Motor neuron (in vitro differentiated cells): Measurements from ENCODE around the gene PRMT2. TPM values are rescaled to one million over a fixed set of nuclear protein-coding genes. Genes with fewer than 3 reads are reported as not detected.

ENCODE experiments used
- ATAC-seq, 8 experiments: fragments of 200-7000 bp; cut with Tn5 transposase; replicated peaks in 6 of 8; 2 replicates each; pipeline ENCODE4 v1.8.0; 2021; ENCODE audit warnings: mild to moderate bottlenecking in 8 of 8, moderate library complexity in 8 of 8
- H3K27ac ChIP-seq, 2 donors: fragments of 250-450 bp; sonication (Bioruptor Pico); 2 replicates each; pipeline ENCODE4 v1.9.0; 2021; ENCODE audit warnings: antibody characterized with exemption in 2 of 2, mild to moderate bottlenecking in 2 of 2, moderate library complexity in 1 of 2
- H3K4me1 ChIP-seq, 2 donors: fragments of 250-450 bp; sonication (Bioruptor Pico); replicated peaks in 1 of 2; 2 replicates each; pipeline ENCODE4 v1.6.1; 2021; ENCODE audit warnings: antibody characterized with exemption in 2 of 2, mild to moderate bottlenecking in 2 of 2, moderate library complexity in 1 of 2
- H3K4me3 ChIP-seq, 5 donors: fragments of 250-450 bp; sonication (Bioruptor Pico); 2 replicates each; pipeline ENCODE4 v1.9.0; 2021; ENCODE audit warnings: antibody characterized with exemption in 5 of 5, mild to moderate bottlenecking in 5 of 5, moderate library complexity in 4 of 5
- WGBS, 10 experiments: fragments of 450-650 bp; shearing (Covaris generic); methylation state at CpG; one replicate each; pipeline ENCODE4 v1.0.0; 2022; 5-methylcytosine and 5-hydroxymethylcytosine counted together
- in situ Hi-C, 9 experiments: fragments of 400-800 bp; cut with MboI; loops; one replicate each; pipeline ENCODE4 v1.15.0; 2021; ENCODE audit warnings: low sequenced_read_pairs in 9 of 9, low pct_unique_long_range_greater_than_20kb in 2 of 9; ENCODE audit not compliant: unreplicated experiment in 9 of 9
- total RNA-seq, 8 experiments: library from RNA; unstranded; fragments of 300-600 nt; gene quantifications; 2 replicates each; pipeline versions ENCODE4 v1.2.3 to v1.2.4, GENCODE V29; 2022

The PRMT2 gene
- total RNA-seq, 8 experiments from 2014 or later: 60.8 to 202 (median 75.7) TPM

GRCh38 chr21:46605767-46606426 lies 29.6 kb upstream of the PRMT2 start:
- no peak for ATAC-seq
- in situ Hi-C loops: no loop called here
- H3K4me1 ChIP-seq: peaks cover 22 to 23% of the 10 kb centered on the region in 2 donors
- no peak overlapping the region for H3K4me3 ChIP-seq
- no peak overlapping the region for H3K27ac ChIP-seq
- WGBS, 10 experiments: 80 to 100% (median 93%) methylated on average over 1 to 11 of the region's 14 CpGs; no CpG with 5 or more reads in 2 of the 10 experiments

- Histone ChIP-seq H3K4me1 (peaks cover 22 to 23% of the 10 kb centered on the region in 2 donors), H3K4me3 (no peak overlapping the region), H3K27ac (no peak overlapping the region)
- no peak for ATAC-seq
- in situ Hi-C loops: no loop called here
- WGBS, 10 experiments: 28 to 89% (median 77%) methylated on average over 1 to 5 of the region's 7 CpGs; no CpG with 5 or more reads in 3 of the 10 experiments
Measured at GRCh38 chr21:46606427-46606813, 29.1 kb upstream of the PRMT2 start.

GRCh38 chr21:46607636-46608035 lies 27.8 kb upstream of the PRMT2 start:
- no peak overlapping the region for H3K27ac ChIP-seq
- H3K4me3 ChIP-seq: no peak overlapping the region
- ATAC-seq: no peak
- 40 to 90% (median 72%) methylated on average over 1 to 2 of the region's 2 CpGs; no CpG with 5 or more reads in 5 of the 10 experiments for WGBS, 10 experiments
- peaks cover 19 to 23% of the 10 kb centered on the region in 2 donors for H3K4me1 ChIP-seq
- in situ Hi-C loops: no loop called here

GRCh38 chr21:46608672-46609111 lies 26.8 kb upstream of the PRMT2 start:
- in situ Hi-C loops: no loop called here
- peaks cover 15 to 18% of the 10 kb centered on the region in 2 donors for H3K4me1 ChIP-seq
- no peak for ATAC-seq
- 59 to 100% (median 74%) methylated on average over 1 to 3 of the region's 3 CpGs; no CpG with 5 or more reads in 2 of the 10 experiments for WGBS, 10 experiments
- H3K4me3 ChIP-seq: no peak overlapping the region
- H3K27ac ChIP-seq: no peak overlapping the region

GRCh38 chr21:46610018-46610701 lies 25.3 kb upstream of the PRMT2 start:
- H3K27ac ChIP-seq: no peak overlapping the region
- H3K4me3 ChIP-seq: no peak overlapping the region
- in situ Hi-C loops: no loop called here
- peaks cover 6 to 7% of the 10 kb centered on the region in 2 donors for H3K4me1 ChIP-seq
- ATAC-seq: no peak
- 20 to 92% (median 67%) methylated on average over 1 to 4 of the region's 6 CpGs; no CpG with 5 or more reads in 1 of the 10 experiments for WGBS, 10 experiments

- in situ Hi-C loops: no loop called here
- no peak for ATAC-seq
- 67 to 100% (median 81%) methylated on average over 2 to 6 of the region's 6 CpGs for WGBS, 10 experiments
- Histone ChIP-seq H3K4me1 (no peaks in the 10 kb centered on the region), H3K4me3 (no peak overlapping the region), H3K27ac (no peak overlapping the region)
Measured at GRCh38 chr21:46613391-46613790, 22.1 kb upstream of the PRMT2 start.

GRCh38 chr21:46616050-46616449 lies 19.4 kb upstream of the PRMT2 start:
- in situ Hi-C loops: no loop called here
- Histone ChIP-seq H3K4me1 (peaks cover 0 to under 1% of the 10 kb centered on the region in 2 donors), H3K4me3 (no peak overlapping the region), H3K27ac (no peak overlapping the region)
- ATAC-seq: peak in 3 of 8 experiments; percentile 51 to 74 (median 52)
- 72 to 93% (median 85%) methylated on average over 1 to 2 of the region's 2 CpGs; no CpG with 5 or more reads in 4 of the 10 experiments for WGBS, 10 experiments

GRCh38 chr21:46616656-46617055 lies 18.8 kb upstream of the PRMT2 start:
- no peak for ATAC-seq
- Histone ChIP-seq H3K27ac (no peak overlapping the region), H3K4me1 (peaks cover 0 to 7% of the 10 kb centered on the region in 2 donors), H3K4me3 (no peak overlapping the region)
- in situ Hi-C loops: no loop called here
- WGBS, 10 experiments: 18 to 100% (median 91%) methylated on average over 1 of the region's 1 CpG; no CpG with 5 or more reads in 4 of the 10 experiments

GRCh38 chr21:46617267-46618051 lies 18.0 kb upstream of the PRMT2 start:
- no peak overlapping the region for H3K4me3 ChIP-seq
- WGBS, 10 experiments: 45 to 100% (median 80%) methylated on average over 2 to 6 of the region's 6 CpGs
- H3K4me1 ChIP-seq: peaks cover 2 to 11% of the 10 kb centered on the region in 2 donors
- in situ Hi-C loops: no loop called here
- H3K27ac ChIP-seq: no peak overlapping the region
- peak in 1 of 8 experiments; percentile 34 for ATAC-seq

GRCh38 chr21:46618738-46619379 lies 16.6 kb upstream of the PRMT2 start:
- Histone ChIP-seq H3K4me3 (no peak overlapping the region), H3K27ac (no peak overlapping the region), H3K4me1 (peaks cover 3 to 17% of the 10 kb centered on the region in 2 donors)
- no peak for ATAC-seq
- 62 to 100% (median 96%) methylated on average over 1 to 5 of the region's 5 CpGs for WGBS, 10 experiments
- in situ Hi-C loops: no loop called here

- Histone ChIP-seq H3K4me1 (peaks cover 3 to 17% of the 10 kb centered on the region in 2 donors), H3K4me3 (no peak overlapping the region), H3K27ac (no peak overlapping the region)
- no peak for ATAC-seq
- WGBS, 10 experiments: 80 to 100% (median 93%) methylated on average over 1 to 2 of the region's 2 CpGs; no CpG with 5 or more reads in 6 of the 10 experiments
- in situ Hi-C loops: no loop called here
Measured at GRCh38 chr21:46619846-46620245, 15.6 kb upstream of the PRMT2 start.

GRCh38 chr21:46620846-46621245 lies 14.6 kb upstream of the PRMT2 start:
- H3K4me3 ChIP-seq: no peak overlapping the region
- ATAC-seq: peak in 1 of 8 experiments; percentile 14
- no peak overlapping the region for H3K27ac ChIP-seq
- WGBS, 10 experiments: 53 to 100% (median 90%) methylated on average over 1 to 5 of the region's 7 CpGs; no CpG with 5 or more reads in 3 of the 10 experiments
- H3K4me1 ChIP-seq: peaks cover 3 to 17% of the 10 kb centered on the region in 2 donors
- in situ Hi-C loops: no loop called here
